M059J (cell line): ENCODE measurements around the gene CDH13. TPM values are rescaled to one million over a fixed set of nuclear protein-coding genes. Genes with fewer than 3 reads are reported as not detected.
A peak's percentile ranks its signal among the peaks of the same experiment; 100 is the strongest.

Experiments used
- DNase-seq: peaks from one replicate; pipeline ENCODE4 v3.0.0-alpha.2; 2012; ENCODE audit warnings: low read depth
- total RNA-seq: library from RNA; depleted of rRNA; stranded (reverse); fragments of >200 nt; shearing (Covaris generic); gene quantifications from 2 replicates; pipeline ENCODE4 v1.2.3, GENCODE V29; 2014; rRNA removed

The CDH13 gene
- total RNA-seq = 51.0 and 61.5 TPM in 2 replicates

- DNase-seq = peak; percentile 75
Measured at GRCh38 chr16:82626791-82627261, at the start of gene CDH13. Gene CDH13 (plus strand): TSS chr16:82626969.

GRCh38 chr16:82580298-82580890 is 46.4 kb upstream of the CDH13 start:
- peak; percentile 21 for DNase-seq

GRCh38 chr16:82582975-82583374 is 43.8 kb upstream of the CDH13 start:
- DNase-seq = no peak

GRCh38 chr16:82583422-82583821 is 43.3 kb upstream of the CDH13 start:
- DNase-seq = peak; percentile 10

GRCh38 chr16:82584553-82585152 is 42.1 kb upstream of the CDH13 start:
- DNase-seq = no peak

GRCh38 chr16:82585675-82586074 is 41.1 kb upstream of the CDH13 start:
- no peak for DNase-seq

GRCh38 chr16:82586130-82586529 is 40.6 kb upstream of the CDH13 start:
- no peak for DNase-seq

- DNase-seq = no peak
Measured at GRCh38 chr16:82587289-82587688, 39.5 kb upstream of the CDH13 start.

GRCh38 chr16:82589407-82589806 is 37.4 kb upstream of the CDH13 start:
- no peak for DNase-seq

GRCh38 chr16:82594114-82594513 is 32.7 kb upstream of the CDH13 start:
- no peak for DNase-seq

GRCh38 chr16:82598771-82599170 is 28.0 kb upstream of the CDH13 start:
- DNase-seq = no peak

- no peak for DNase-seq
Measured at GRCh38 chr16:82601989-82602640, 24.7 kb upstream of the CDH13 start.

- DNase-seq = peak; percentile 66
Measured at GRCh38 chr16:82603784-82604411, 22.9 kb upstream of the CDH13 start.

GRCh38 chr16:82605076-82605475 is 21.7 kb upstream of the CDH13 start:
- DNase-seq = no peak

- no peak for DNase-seq
Measured at GRCh38 chr16:82605863-82606620, 20.7 kb upstream of the CDH13 start.

GRCh38 chr16:82609140-82609539 is 17.6 kb upstream of the CDH13 start:
- no peak for DNase-seq

- DNase-seq = no peak
Measured at GRCh38 chr16:82612263-82612662, 14.5 kb upstream of the CDH13 start.

GRCh38 chr16:82616356-82616755 is 10.4 kb upstream of the CDH13 start:
- DNase-seq = no peak

- DNase-seq = no peak
Measured at GRCh38 chr16:82621781-82622180, 5.0 kb upstream of the CDH13 start.

- DNase-seq = no peak
Measured at GRCh38 chr16:82623241-82623640, 3.5 kb upstream of the CDH13 start.

- DNase-seq = no peak
Measured at GRCh38 chr16:82625066-82625968, 1.5 kb upstream of the CDH13 start.
